ACC112 (cell line): ENCODE data around the gene KIF3B.
"Not testable (repeated sequence)": the region's sequence is repeated elsewhere in the genome, so short reads cannot be mapped to it uniquely, and the experiment has no call there.

Source experiments
- H2AFZ ChIP-seq: fragments of 200-600 bp; sonication (generic); one replicate; pipeline ENCODE4 v1.6.0; 2017; ENCODE audit warnings: antibody characterized with exemption, low read length; ENCODE audit not compliant: unreplicated experiment
- H3K27ac ChIP-seq: fragments of 200-600 bp; sonication (generic); 2 replicates; pipeline ENCODE4 v1.5.1; 2014; ENCODE audit warnings: low read depth, mild to moderate bottlenecking, antibody characterized with exemption, low read length, moderate library complexity
- H3K27me3 ChIP-seq: fragments of 200-600 bp; sonication (generic); 2 replicates; pipeline ENCODE4 v1.6.1; 2014; ENCODE audit warnings: mild to moderate bottlenecking, antibody characterized with exemption, low read length, moderate library complexity, mixed read lengths; ENCODE audit not compliant: insufficient read depth
- H3K36me3 ChIP-seq: fragments of 200-600 bp; sonication (generic); 2 replicates; pipeline ENCODE4 v1.6.1; 2016; ENCODE audit warnings: mild to moderate bottlenecking, antibody characterized with exemption, low read length, moderate library complexity, mixed read lengths; ENCODE audit not compliant: insufficient read depth
- H3K4me1 ChIP-seq: fragments of 200-600 bp; sonication (generic); one replicate; pipeline ENCODE4 v1.6.1; 2016; ENCODE audit warnings: low read length, mixed read lengths; ENCODE audit not compliant: insufficient read depth, unreplicated experiment, control insufficient read depth
- H3K4me3 ChIP-seq: fragments of 200-600 bp; sonication (generic); 2 replicates; pipeline ENCODE4 v1.5.1; 2014; ENCODE audit warnings: mild to moderate bottlenecking, low read depth, low read length
- H3K79me2 ChIP-seq: fragments of 200-600 bp; sonication (generic); one replicate; pipeline ENCODE4 v1.6.0; 2016; ENCODE audit warnings: low read length; ENCODE audit not compliant: control insufficient read depth, unreplicated experiment, insufficient read depth

KIF3B gene

DNA sequence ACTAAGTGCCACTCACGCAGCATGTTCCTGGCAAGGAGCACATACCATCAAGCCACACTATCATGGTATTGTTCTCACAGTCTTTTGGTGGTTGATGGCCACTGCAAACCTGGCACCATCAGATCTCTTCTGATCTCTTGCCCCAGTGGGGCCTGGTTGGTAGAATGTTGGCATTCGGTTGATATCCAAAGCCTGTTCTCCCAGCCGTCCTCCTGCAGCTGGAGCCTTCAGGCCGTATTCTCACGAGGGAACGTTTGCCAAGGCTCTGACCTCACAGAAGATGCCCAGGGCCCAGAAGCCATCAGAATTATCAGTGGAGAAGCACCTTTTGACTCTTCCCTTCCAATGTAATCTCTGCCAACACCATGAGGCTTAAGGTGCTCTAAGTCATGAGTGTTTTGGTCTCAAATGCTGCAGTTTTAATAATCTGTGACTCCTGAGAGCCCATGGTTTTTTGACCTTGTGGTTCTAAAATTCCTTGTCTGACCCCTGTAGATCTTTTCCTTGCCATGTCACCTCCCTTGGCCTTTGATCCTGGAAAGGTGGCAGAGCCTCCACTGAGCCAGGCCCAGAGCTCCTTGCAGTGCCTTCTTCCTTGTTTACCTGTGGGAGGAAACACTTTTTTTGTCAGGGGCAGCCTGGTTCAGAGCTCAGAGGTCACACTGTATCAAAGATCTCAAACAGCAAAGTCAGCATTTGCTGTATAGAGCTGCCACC lies 42.0 kb upstream of the KIF3B start:
- 0 out of 2 replicates have a peak, but pooled peaks cover 18% of the 10 kb centered on the region for H3K36me3 ChIP-seq

DNA sequence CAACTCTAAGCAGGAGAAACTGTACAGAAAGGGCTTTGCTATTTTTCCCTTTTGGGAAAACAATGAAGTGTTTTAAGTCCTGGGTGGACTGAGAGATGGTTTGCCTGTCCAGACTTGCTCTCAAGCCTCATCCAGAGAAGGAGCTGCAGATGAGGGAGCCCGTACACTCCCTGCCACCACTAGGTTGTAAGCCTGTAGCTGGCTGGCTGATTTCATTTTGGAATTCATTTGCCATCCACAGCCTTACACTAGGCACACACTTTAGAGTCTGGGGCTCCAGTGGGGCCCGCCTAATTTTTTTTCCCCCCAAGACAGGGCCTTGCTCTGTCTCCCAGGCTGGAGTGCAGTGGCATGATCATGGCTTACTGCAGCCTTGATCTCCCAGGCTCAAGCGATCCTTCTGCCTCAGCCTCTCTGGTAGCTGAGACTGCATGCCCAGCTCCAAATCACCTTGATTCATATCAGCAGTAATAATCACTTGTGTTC lies 41.4 kb upstream of the KIF3B start:
- H2AFZ ChIP-seq = no peak overlapping the region
- no peak overlapping the region for H3K4me3 ChIP-seq
- H3K27me3 ChIP-seq = no peaks in the 10 kb centered on the region
- H3K4me1 ChIP-seq = peaks cover 6% of the 10 kb centered on the region
- 0 out of 2 replicates have a peak, but pooled peaks cover 18% of the 10 kb centered on the region for H3K36me3 ChIP-seq
- H3K27ac ChIP-seq = no peak overlapping the region
- no peaks in the 10 kb centered on the region for H3K79me2 ChIP-seq

More for the DNA sequence above, 42.0 kb upstream of the KIF3B start:
- peaks cover 6% of the 10 kb centered on the region for H3K4me1 ChIP-seq
- H3K4me3 ChIP-seq = no peak overlapping the region
- H2AFZ ChIP-seq = no peak overlapping the region
- no peaks in the 10 kb centered on the region for H3K79me2 ChIP-seq
- H3K27me3 ChIP-seq = no peaks in the 10 kb centered on the region
- H3K27ac ChIP-seq = no peak overlapping the region

DNA sequence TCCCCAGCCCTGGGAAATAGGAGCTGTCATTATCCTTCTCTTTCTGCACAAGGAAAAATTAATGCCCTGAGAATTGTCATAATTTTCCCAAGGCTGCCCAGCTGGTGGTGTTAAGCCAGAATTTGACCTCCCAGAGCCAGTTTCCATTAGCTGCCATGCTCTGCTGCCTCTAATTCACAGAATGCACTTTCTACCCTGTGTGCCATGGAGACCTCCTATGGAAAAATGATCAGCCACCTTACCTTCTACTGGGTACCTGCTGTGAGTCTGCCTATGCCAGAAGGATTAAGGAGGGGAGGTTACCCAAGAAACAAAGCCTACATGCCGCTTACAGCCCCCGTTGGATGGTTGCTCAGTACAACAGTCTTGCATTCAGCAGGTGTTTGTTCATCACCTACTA lies 40.6 kb upstream of the KIF3B start:
- H3K27me3 ChIP-seq = no peaks in the 10 kb centered on the region
- H3K4me3 ChIP-seq = no peak overlapping the region
- no peaks in the 10 kb centered on the region for H3K79me2 ChIP-seq
- H3K36me3 ChIP-seq = 0 out of 2 replicates have a peak, but pooled peaks cover 13% of the 10 kb centered on the region
- peaks cover 6% of the 10 kb centered on the region for H3K4me1 ChIP-seq
- H3K27ac ChIP-seq = no peak overlapping the region
- no peak overlapping the region for H2AFZ ChIP-seq

DNA sequence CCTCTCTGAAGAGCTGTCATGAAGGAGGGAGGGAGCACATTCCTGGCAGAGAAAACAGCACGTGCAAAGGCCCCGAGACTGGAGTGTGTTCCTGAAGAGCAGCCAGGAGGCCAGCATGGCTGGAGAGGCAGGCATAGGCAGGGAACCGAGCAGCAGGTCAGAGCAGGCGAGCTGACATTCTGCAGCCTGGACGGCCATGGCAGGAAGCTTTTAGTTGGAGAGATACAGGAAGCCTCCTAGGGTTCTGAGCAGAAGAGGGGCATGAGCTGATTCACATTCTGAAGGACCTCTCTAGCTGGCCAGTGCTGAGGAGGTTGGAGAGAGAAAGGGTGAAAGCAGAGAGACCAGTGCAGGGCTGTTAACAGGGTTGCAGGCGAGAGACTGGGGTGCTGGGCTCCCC lies 40.0 kb upstream of the KIF3B start:
- Histone ChIP-seq H2AFZ (no peak overlapping the region), H3K27me3 (no peaks in the 10 kb centered on the region), H3K4me3 (no peak overlapping the region), H3K27ac (no peak overlapping the region), H3K4me1 (peaks cover 6% of the 10 kb centered on the region), H3K79me2 (no peaks in the 10 kb centered on the region), H3K36me3 (0 out of 2 replicates have a peak, but pooled peaks cover 11% of the 10 kb centered on the region)

DNA sequence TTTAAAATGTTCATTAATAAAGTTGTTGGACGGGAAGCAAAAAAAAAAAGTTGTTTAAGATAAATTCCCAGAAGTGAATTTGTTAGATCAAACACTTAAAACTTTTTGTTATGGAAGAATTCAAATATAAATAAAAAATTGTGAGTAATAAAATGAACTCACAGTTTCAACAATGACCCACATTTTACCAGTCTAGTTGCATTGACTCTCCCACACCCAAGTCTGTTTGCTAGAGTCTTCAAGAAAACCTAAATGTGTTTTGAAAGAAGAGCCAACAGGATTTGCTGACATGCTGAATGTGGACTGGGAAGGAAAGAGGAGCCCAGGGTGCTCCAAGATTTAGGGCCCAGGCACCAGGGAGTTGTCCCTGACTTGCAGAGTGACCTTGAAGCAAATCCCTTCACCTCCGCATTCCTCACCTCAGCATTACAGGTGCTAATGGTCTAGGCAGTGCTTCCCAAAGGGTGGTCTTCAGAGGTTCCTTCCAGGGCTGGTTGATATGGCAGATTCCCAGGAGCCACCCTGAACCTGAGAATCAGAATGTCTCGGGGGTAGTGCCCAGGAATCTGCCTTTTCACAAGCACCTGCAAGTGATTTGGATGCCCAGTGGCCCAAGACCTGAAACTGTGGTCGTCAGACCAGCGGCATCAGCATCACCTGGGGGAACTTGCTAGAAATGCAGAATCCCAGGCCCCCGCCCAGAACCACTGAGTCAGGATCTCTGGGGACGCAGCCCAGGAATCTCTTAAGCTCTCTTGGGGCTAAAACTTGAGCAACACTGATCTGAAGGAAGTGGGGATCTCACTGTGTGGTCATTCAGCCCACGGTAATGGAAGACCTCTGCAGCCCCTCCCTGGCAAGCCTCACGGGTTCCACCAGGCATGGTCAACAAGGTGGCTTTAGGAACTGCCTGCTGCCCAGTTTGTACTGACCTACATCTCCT lies 38.7 kb upstream of the KIF3B start:
- H3K36me3 ChIP-seq = no peaks in the 10 kb centered on the region
- H3K27me3 ChIP-seq = no peaks in the 10 kb centered on the region
- H3K79me2 ChIP-seq = no peaks in the 10 kb centered on the region
- H3K4me1 ChIP-seq = peaks cover 6% of the 10 kb centered on the region
- no peak overlapping the region for H3K4me3 ChIP-seq
- no peak overlapping the region for H2AFZ ChIP-seq
- H3K27ac ChIP-seq = no peak overlapping the region

DNA sequence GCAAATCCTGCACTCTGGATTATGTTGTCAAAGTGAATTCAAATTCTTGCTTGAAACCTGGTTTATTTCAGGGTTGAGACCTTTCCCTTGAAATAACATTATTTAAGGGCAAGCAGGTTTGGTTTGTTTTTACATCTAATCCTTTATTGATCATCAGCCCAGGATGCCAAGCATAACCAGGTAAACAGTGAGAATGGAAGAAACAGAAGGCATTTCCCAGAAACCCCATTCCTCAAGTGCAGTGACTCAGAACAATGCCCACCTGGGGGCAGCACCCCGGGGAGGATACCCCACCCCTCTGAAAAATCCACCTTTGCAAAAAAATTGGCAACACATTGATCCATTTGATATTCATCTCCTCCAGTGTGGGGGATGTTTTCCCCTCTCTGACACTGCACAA lies 37.2 kb upstream of the KIF3B start:
- H2AFZ ChIP-seq = no peak overlapping the region
- H3K36me3 ChIP-seq = no peaks in the 10 kb centered on the region
- H3K27me3 ChIP-seq = no peaks in the 10 kb centered on the region
- H3K4me1 ChIP-seq = peaks cover 11% of the 10 kb centered on the region
- no peak overlapping the region for H3K4me3 ChIP-seq
- no peaks in the 10 kb centered on the region for H3K79me2 ChIP-seq
- no peak overlapping the region for H3K27ac ChIP-seq

DNA sequence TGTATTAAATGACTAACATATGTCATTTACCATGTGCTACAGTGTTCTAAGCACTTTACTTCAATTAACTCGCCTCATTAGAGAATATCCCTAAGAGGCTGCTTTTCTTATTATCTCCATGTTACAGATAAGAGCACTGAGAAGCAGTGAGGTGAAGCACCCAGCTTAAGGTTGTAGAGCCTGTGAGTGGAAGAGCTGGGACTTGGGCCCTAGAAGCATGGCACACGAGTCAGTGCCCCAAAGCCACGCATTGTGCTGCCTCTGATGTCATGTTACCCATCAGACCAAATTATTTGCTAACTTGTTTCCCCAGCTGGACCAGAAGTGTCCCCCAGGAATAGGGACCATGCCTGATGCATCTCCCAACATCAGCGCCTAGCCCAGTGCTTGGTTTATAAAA lies 35.6 kb upstream of the KIF3B start:
- no peak overlapping the region for H3K27ac ChIP-seq
- no peaks in the 10 kb centered on the region for H3K79me2 ChIP-seq
- H3K27me3 ChIP-seq = no peaks in the 10 kb centered on the region
- peaks cover 11% of the 10 kb centered on the region for H3K4me1 ChIP-seq
- H3K36me3 ChIP-seq = no peaks in the 10 kb centered on the region
- H2AFZ ChIP-seq = no peak overlapping the region
- H3K4me3 ChIP-seq = no peak overlapping the region

DNA sequence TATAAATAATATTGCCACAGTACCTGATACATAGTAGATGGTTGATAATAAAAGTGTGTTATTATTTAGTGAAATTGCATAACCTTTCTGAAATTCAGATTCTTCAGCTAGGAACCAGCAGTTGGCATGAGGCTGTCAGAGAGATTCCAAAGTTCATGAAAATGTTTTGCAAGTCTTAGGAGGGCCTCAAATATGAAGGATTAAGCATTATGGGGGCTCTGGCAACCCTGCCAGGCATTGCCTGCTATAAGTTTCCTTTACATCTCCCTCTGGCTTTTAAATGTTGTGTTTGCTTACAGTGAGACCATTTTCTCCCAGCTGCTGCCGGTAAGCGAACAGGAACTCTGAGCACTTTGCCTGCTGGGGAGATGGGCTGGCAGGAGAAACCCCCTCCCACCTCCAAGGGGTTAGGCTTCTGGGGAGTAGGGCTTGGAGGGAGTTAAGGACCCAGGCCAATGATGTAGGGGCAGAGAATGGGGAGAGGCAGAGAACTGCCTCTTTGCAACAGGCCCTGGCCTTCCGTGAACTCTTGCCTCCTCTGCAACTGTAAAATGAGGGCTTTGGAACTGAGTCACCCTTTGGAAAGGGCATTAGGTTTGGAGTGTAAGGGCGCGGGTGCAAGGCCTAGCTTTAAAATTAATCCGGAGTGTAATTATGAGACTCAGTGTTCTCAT lies 33.2 kb upstream of the KIF3B start:
- Histone ChIP-seq H3K79me2 (no peaks in the 10 kb centered on the region), H3K27me3 (no peaks in the 10 kb centered on the region), H2AFZ (no peak overlapping the region), H3K4me3 (no peak overlapping the region), H3K36me3 (no peaks in the 10 kb centered on the region), H3K27ac (no peak overlapping the region), H3K4me1 (peaks cover 5% of the 10 kb centered on the region)

DNA sequence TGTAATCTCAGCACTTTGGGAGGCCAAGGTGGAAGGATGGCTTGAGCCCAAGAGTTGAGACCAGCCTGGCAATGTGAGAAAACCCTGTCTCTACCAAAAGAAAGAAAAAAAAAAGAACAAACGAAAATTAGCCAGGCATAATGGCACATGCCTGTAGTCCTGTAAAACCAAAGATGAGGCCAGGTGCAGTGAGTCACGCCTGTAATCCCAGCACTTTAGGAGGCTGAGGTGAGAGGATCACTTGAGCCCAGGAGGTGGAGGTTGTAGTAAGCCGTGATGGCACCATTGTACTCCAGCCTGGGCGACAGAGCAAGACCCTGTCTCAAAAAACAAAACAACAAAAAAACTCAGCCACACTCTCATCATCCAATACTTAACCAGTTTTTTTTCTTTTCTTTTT lies 32.5 kb upstream of the KIF3B start:
- H3K4me3 ChIP-seq = no peak overlapping the region
- no peaks in the 10 kb centered on the region for H3K36me3 ChIP-seq
- no peaks in the 10 kb centered on the region for H3K79me2 ChIP-seq
- no peaks in the 10 kb centered on the region for H3K27me3 ChIP-seq
- no peak overlapping the region for H3K27ac ChIP-seq
- no peak overlapping the region for H2AFZ ChIP-seq
- H3K4me1 ChIP-seq = peaks cover 5% of the 10 kb centered on the region

DNA sequence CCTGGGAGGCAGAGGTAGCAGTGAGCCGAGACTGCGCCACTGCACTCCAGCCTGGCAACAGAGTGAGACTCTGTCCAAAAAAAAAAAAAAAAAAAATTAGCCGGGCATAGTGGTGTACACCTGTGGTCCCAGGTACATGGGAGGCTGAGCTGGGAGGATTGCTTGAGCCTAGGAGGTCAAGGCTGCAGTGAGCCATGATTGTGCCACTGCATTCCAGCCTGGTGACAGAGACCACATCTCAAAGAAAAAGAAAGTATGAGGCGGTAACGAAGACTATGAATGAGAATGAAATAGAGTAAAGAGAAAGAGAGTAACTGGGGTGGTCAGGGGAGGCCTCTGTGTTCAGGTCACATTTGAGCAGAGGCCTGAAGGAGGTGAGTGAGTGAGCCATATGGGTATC lies 31.2 kb upstream of the KIF3B start:
- not testable (repeated sequence) for H3K4me1 ChIP-seq, H3K4me3 ChIP-seq, H3K27ac ChIP-seq, H3K79me2 ChIP-seq, H2AFZ ChIP-seq, H3K27me3 ChIP-seq, H3K36me3 ChIP-seq
